HEK293 (cell line): ENCODE data around the gene GDPD3.

Experiments
- CTCF ChIA-PET: fragments of 350-600 bp; formaldehyde crosslinking; extraction: SDS; loops from one replicate; lab custom pipeline; 2021; ENCODE audit warnings: antibody characterized with exemption; lab: Yijun Ruan, JAX
- POLR2A ChIA-PET: fragments of 300-600 bp; formaldehyde crosslinking; extraction: SDS; loops from one replicate; lab custom pipeline; 2020; ENCODE audit warnings: antibody characterized with exemption, inconsistent platforms; lab: Yijun Ruan, JAX
- H3K27ac ChIP-seq: fragments of 200-500 bp; sonication (Bioruptor generic); 2 replicates; pipeline ENCODE4 v1.5.1; 2014; ENCODE audit warnings: low read depth, low read length, control low read depth, inconsistent platforms; ENCODE audit errors: extremely low read depth
- H3K36me3 ChIP-seq, 2 experiments: fragments of 200-500 bp in 1 of 2; sonication (Bioruptor generic) in 1 of 2; 1 replicate in 1 of 2; 2 replicates in 1 of 2; pipeline ENCODE4 v1.5.1; 2014 to 2017; ENCODE audit warnings: inconsistent platforms in 2 of 2, low read length in 2 of 2; ENCODE audit not compliant: control insufficient read depth in 2 of 2, insufficient read depth in 1 of 2
- H3K4me1 ChIP-seq: fragments of 200-500 bp; sonication (Bioruptor generic); 2 replicates; pipeline ENCODE4 v1.5.1; 2014; ENCODE audit warnings: mild to moderate bottlenecking, low read length, inconsistent platforms; ENCODE audit not compliant: control insufficient read depth, insufficient read depth
- H3K4me3 ChIP-seq: 2 replicates; pipeline ENCODE4 v1.5.1; 2011; ENCODE audit warnings: low read depth, mild to moderate bottlenecking, control low read depth, low read length, moderate library complexity
- H3K9me3 ChIP-seq: fragments of 200-500 bp; sonication (Bioruptor generic); 2 replicates; pipeline ENCODE4 v1.5.1; 2014; ENCODE audit warnings: low read depth, low read length, inconsistent platforms; ENCODE audit not compliant: control insufficient read depth, insufficient read depth
- HOXC10 ChIP-seq: sonication (generic); formaldehyde crosslinking; IDR thresholded peaks from 2 replicates; pipeline ENCODE4 v1.8.1; 2023; ENCODE audit warnings: mild to moderate bottlenecking, missing genetic modification reagents
- KLF1 ChIP-seq: fragments of 450-650 bp; formaldehyde crosslinking; IDR thresholded peaks from 2 replicates; pipeline ENCODE4 v1.5.1; 2016; ENCODE audit warnings: missing biosample characterization, missing genetic modification characterization
- SETDB1 ChIP-seq: IDR thresholded peaks from one replicate; pipeline ENCODE4 v1.6.1; 2017; ENCODE audit warnings: mild to moderate bottlenecking, low read length, moderate library complexity, mixed read lengths; ENCODE audit not compliant: insufficient read length
- ZBTB17 ChIP-seq: fragments of 450-650 bp; formaldehyde crosslinking; IDR thresholded peaks from 2 replicates; pipeline ENCODE4 v1.5.1; 2016; ENCODE audit warnings: missing biosample characterization, missing genetic modification characterization
- ZBTB7A ChIP-seq: fragments of 450-650 bp; formaldehyde crosslinking; IDR thresholded peaks from 2 replicates; pipeline ENCODE4 v1.5.1; 2016; ENCODE audit warnings: low read depth, missing biosample characterization, missing genetic modification characterization
- ZNF214 ChIP-seq: fragments of 450-650 bp; formaldehyde crosslinking; IDR thresholded peaks from 2 replicates; pipeline ENCODE4 v1.5.1; 2017; ENCODE audit warnings: missing biosample characterization, mild to moderate bottlenecking, missing genetic modification characterization, borderline replicate concordance
- ZNF37A ChIP-seq: fragments of 450-650 bp; IDR thresholded peaks from 2 replicates; pipeline ENCODE4 v1.5.1; 2018; ENCODE audit warnings: missing biosample characterization, missing genetic modification characterization
- ZNF48 ChIP-seq: fragments of 450-650 bp; formaldehyde crosslinking; IDR thresholded peaks from 2 replicates; pipeline ENCODE4 v1.5.1; 2016; ENCODE audit warnings: missing biosample characterization, missing genetic modification characterization
- ZNF558 ChIP-seq: fragments of 450-650 bp; formaldehyde crosslinking; IDR thresholded peaks from 2 replicates; pipeline ENCODE4 v1.5.1; 2016; ENCODE audit warnings: missing biosample characterization, missing genetic modification characterization
- ZNF624 ChIP-seq: fragments of 450-650 bp; formaldehyde crosslinking; IDR thresholded peaks from 2 replicates; pipeline ENCODE4 v1.5.1; 2017; ENCODE audit warnings: missing biosample characterization, missing genetic modification characterization
- ZNF626 ChIP-seq: fragments of 450-650 bp; sonication (Bioruptor Pico); formaldehyde crosslinking; IDR thresholded peaks from 2 replicates; pipeline ENCODE4 v1.5.1; 2018; ENCODE audit warnings: missing biosample characterization, missing genetic modification characterization, inconsistent platforms
- ZNF670 ChIP-seq: fragments of 450-650 bp; formaldehyde crosslinking; IDR thresholded peaks from 2 replicates; pipeline ENCODE4 v1.5.1; 2016; ENCODE audit warnings: missing biosample characterization, missing genetic modification characterization, low read depth
- ZNF837 ChIP-seq: fragments of 450-650 bp; formaldehyde crosslinking; IDR thresholded peaks from 2 replicates; pipeline ENCODE4 v1.5.1; 2016; ENCODE audit warnings: missing biosample characterization, missing genetic modification characterization
- TF ChIP-seq, protein P1 (sequence below): fragments of 450-650 bp; formaldehyde crosslinking; IDR thresholded peaks from 2 replicates; pipeline ENCODE4 v1.5.1; 2017; ENCODE audit warnings: missing biosample characterization, missing genetic modification characterization
- TF ChIP-seq, protein P2 (sequence below): fragments of 450-650 bp; formaldehyde crosslinking; IDR thresholded peaks from 2 replicates; pipeline ENCODE4 v1.5.1; 2016; ENCODE audit warnings: missing biosample characterization, missing genetic modification characterization, borderline replicate concordance
- TF ChIP-seq, protein P3 (sequence below): fragments of 450-650 bp; formaldehyde crosslinking; IDR thresholded peaks from 2 replicates; pipeline ENCODE4 v1.5.1; 2016; ENCODE audit warnings: missing biosample characterization, missing genetic modification characterization
- TF ChIP-seq, protein P4 (sequence below): fragments of 450-650 bp; formaldehyde crosslinking; IDR thresholded peaks from 2 replicates; pipeline ENCODE4 v1.5.1; 2016; ENCODE audit warnings: missing biosample characterization, missing genetic modification characterization, low read depth

Gene GDPD3

DNA sequence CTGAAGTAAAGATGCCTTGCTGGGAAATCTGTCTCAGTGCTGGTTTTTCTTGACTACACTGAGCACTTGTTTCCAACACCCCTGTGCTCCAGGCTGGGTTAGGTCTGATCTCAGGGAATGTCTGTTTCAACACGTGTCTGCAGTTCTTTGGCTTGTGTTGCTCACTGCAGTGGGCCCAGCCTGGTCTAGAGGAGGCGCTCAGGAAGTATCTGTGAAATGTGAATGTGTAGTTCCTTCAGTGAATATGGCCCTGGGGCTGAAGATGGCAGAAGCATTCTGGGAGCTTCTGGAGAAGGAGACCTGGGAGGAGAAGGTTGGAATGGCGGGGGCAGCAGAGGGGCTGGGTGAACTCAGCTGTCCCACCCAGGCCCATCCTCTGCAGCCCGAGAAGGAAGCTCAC lies 9.2 kb downstream of the GDPD3 start:
- H3K4me1 ChIP-seq = no peaks in the 10 kb centered on the region
- POLR2A ChIA-PET = interaction anchor here (0.6 kb wide), 1 partner anchor 644 kb away, joined by 3 read pairs; the partner anchor contains the start of gene PHKG2
- no peak overlapping the region for H3K27ac ChIP-seq
- no peak overlapping the region for H3K4me3 ChIP-seq
- TF ChIP-seq, protein P1, sequence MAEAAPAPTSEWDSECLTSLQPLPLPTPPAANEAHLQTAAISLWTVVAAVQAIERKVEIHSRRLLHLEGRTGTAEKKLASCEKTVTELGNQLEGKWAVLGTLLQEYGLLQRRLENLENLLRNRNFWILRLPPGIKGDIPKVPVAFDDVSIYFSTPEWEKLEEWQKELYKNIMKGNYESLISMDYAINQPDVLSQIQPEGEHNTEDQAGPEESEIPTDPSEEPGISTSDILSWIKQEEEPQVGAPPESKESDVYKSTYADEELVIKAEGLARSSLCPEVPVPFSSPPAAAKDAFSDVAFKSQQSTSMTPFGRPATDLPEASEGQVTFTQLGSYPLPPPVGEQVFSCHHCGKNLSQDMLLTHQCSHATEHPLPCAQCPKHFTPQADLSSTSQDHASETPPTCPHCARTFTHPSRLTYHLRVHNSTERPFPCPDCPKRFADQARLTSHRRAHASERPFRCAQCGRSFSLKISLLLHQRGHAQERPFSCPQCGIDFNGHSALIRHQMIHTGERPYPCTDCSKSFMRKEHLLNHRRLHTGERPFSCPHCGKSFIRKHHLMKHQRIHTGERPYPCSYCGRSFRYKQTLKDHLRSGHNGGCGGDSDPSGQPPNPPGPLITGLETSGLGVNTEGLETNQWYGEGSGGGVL (tag by site-specific recombination) = no peak
- TF ChIP-seq ZNF837 (tag by site-specific recombination) (no peak), ZNF37A (tag by site-specific recombination) (no peak), ZNF48 (no peak), ZBTB7A (tag by site-specific recombination) (no peak), ZNF670 (no peak), HOXC10 (CRISPR knock-in tag) (no peak), ZNF626 (tag by site-specific recombination) (no peak), ZNF624 (tag by site-specific recombination) (no peak), KLF1 (tag by site-specific recombination) (no peak), ZNF558 (no peak), ZBTB17 (no peak), ZNF214 (tag by site-specific recombination) (no peak), SETDB1 (no peak)
- TF ChIP-seq, protein P2, sequence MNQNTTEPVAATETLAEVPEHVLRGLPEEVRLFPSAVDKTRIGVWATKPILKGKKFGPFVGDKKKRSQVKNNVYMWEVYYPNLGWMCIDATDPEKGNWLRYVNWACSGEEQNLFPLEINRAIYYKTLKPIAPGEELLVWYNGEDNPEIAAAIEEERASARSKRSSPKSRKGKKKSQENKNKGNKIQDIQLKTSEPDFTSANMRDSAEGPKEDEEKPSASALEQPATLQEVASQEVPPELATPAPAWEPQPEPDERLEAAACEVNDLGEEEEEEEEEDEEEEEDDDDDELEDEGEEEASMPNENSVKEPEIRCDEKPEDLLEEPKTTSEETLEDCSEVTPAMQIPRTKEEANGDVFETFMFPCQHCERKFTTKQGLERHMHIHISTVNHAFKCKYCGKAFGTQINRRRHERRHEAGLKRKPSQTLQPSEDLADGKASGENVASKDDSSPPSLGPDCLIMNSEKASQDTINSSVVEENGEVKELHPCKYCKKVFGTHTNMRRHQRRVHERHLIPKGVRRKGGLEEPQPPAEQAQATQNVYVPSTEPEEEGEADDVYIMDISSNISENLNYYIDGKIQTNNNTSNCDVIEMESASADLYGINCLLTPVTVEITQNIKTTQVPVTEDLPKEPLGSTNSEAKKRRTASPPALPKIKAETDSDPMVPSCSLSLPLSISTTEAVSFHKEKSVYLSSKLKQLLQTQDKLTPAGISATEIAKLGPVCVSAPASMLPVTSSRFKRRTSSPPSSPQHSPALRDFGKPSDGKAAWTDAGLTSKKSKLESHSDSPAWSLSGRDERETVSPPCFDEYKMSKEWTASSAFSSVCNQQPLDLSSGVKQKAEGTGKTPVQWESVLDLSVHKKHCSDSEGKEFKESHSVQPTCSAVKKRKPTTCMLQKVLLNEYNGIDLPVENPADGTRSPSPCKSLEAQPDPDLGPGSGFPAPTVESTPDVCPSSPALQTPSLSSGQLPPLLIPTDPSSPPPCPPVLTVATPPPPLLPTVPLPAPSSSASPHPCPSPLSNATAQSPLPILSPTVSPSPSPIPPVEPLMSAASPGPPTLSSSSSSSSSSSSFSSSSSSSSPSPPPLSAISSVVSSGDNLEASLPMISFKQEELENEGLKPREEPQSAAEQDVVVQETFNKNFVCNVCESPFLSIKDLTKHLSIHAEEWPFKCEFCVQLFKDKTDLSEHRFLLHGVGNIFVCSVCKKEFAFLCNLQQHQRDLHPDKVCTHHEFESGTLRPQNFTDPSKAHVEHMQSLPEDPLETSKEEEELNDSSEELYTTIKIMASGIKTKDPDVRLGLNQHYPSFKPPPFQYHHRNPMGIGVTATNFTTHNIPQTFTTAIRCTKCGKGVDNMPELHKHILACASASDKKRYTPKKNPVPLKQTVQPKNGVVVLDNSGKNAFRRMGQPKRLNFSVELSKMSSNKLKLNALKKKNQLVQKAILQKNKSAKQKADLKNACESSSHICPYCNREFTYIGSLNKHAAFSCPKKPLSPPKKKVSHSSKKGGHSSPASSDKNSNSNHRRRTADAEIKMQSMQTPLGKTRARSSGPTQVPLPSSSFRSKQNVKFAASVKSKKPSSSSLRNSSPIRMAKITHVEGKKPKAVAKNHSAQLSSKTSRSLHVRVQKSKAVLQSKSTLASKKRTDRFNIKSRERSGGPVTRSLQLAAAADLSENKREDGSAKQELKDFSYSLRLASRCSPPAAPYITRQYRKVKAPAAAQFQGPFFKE (tag by site-specific recombination) = no peak
- TF ChIP-seq, protein P3, sequence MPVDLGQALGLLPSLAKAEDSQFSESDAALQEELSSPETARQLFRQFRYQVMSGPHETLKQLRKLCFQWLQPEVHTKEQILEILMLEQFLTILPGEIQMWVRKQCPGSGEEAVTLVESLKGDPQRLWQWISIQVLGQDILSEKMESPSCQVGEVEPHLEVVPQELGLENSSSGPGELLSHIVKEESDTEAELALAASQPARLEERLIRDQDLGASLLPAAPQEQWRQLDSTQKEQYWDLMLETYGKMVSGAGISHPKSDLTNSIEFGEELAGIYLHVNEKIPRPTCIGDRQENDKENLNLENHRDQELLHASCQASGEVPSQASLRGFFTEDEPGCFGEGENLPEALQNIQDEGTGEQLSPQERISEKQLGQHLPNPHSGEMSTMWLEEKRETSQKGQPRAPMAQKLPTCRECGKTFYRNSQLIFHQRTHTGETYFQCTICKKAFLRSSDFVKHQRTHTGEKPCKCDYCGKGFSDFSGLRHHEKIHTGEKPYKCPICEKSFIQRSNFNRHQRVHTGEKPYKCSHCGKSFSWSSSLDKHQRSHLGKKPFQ = no peak
- TF ChIP-seq, protein P4, sequence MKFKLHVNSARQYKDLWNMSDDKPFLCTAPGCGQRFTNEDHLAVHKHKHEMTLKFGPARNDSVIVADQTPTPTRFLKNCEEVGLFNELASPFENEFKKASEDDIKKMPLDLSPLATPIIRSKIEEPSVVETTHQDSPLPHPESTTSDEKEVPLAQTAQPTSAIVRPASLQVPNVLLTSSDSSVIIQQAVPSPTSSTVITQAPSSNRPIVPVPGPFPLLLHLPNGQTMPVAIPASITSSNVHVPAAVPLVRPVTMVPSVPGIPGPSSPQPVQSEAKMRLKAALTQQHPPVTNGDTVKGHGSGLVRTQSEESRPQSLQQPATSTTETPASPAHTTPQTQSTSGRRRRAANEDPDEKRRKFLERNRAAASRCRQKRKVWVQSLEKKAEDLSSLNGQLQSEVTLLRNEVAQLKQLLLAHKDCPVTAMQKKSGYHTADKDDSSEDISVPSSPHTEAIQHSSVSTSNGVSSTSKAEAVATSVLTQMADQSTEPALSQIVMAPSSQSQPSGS = no peak
- TF ChIP-seq, all 188 proteins: peak for 0
- H3K36me3 ChIP-seq = peaks cover 0 to 42% of the 10 kb centered on the region in 2 experiments; a peak in 2 of 3 replicates
- no peaks in the 10 kb centered on the region for H3K9me3 ChIP-seq
- CTCF ChIA-PET = interaction anchor here (2.8 to 3.2 kb wide), 2 partner anchors 8 to 12 kb away, joined by 12 to 16 read pairs; partner anchors contain the start of genes GDPD3 and TBX6
